Stimulated activated CD8-positive, alpha-beta memory T cell treated with anti-CD3 and anti-CD28 coated beads, Interleukin-7, amount 100 ng/mL, for 48 hours (primary cell): ENCODE results near the gene SDK1.

Experiments
- DNase-seq, 2 donors: peaks; one replicate each; pipeline ENCODE4 v3.0.0-alpha.2; 2020; ENCODE audit warnings: low read depth in 1 of 2; ENCODE audit errors: extremely low read depth in 1 of 2

Gene SDK1

DNA sequence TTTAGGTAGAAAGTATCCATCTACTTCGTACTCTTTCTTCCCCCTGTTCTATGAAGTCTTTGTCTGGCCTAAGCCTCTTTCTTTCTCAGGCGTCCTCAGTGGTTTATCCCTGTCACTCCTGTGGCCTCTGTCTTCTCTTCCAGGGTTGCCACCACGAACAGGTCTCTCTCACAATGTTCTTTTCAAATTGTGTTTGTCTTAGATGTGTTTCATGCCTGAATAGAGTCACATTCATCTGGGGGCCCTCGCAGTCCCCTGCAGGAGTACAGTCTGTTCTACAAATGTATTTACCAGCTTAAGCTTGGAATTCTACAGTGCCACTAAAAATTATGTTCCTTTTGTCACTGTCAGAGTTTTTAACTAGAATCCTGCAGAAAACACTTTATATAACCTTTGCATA lies 700.7 kb downstream of the SDK1 start:
- no peak for DNase-seq

DNA sequence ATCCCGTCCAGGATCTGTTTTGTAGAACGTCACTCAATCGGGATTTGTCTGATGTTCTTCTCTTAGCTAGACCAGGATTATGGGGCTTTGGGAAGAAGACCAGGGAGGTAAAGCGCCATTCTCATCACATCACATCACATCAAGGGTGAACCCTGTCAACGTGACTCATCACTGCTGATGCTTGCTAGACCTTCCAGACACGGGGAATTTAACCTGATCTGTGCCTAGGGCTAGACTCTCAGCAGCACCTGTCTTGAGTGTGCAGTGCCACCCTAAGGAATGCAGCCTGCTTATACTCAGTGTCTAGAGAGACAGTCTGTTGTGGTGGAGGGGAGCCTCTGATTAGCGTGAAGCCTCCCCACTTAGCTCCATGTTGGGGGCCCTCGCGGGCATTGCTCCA lies 702.5 kb downstream of the SDK1 start:
- DNase-seq, result no peak

DNA sequence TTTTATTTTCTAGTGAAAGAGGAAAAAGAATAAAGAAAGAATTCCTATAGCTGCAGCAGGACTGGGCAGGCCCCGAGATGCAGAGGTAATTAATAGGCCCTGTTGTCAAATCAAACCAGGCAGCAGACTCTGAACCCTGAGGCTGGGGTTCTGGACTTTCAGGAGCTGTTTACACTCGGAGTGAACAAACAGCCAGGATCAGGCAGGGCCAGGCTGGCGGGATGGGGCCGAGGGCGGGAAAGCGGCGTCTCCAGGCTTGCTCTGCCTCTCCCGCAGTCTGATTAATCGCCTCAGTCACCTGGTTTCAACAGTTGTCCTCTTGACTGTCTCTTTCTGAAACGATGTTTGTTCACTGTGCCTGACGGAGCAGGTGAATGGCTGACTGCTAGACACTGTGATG lies 705.6 kb downstream of the SDK1 start:
- no peak for DNase-seq

DNA sequence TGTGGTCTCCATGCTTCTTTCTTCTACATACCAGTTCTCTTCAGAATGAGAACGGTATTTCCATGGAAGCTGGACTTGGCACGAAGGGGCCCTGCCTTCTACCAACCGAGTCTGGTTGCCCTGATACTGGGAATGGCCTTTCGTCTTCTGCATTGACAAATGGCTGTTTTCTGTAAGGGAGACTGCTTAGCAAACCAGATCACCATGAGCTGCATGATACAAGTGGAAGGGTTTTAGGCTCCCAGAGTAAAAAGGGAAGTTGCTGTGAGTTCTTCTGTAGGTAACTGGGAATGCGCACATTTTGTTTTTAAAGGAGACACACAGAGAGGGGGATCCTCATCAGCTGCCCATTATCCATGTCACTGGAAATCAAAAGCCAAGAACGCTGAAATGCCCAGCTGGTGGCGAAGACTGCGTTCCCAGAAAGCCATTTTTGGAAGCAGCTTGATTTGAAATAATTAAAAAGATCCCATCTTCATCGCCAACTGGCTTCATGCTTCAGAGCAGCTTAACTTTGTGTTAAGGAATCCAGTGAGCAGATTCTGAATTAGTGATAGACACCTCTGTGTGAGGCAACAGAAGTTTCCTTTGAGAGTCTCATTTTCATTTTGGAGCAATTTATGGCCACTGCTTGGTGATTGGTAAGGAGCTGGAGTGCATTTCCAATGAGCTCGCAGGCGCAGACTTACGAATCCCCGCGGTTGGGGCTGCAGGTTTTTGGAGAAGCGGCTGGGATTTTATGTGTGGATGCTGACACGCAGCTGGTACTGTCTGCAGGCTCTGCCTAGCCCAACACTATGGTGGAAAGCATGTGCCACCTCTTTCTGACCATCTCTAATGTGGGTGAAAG lies 708.4 kb downstream of the SDK1 start:
- no peak for DNase-seq

DNA sequence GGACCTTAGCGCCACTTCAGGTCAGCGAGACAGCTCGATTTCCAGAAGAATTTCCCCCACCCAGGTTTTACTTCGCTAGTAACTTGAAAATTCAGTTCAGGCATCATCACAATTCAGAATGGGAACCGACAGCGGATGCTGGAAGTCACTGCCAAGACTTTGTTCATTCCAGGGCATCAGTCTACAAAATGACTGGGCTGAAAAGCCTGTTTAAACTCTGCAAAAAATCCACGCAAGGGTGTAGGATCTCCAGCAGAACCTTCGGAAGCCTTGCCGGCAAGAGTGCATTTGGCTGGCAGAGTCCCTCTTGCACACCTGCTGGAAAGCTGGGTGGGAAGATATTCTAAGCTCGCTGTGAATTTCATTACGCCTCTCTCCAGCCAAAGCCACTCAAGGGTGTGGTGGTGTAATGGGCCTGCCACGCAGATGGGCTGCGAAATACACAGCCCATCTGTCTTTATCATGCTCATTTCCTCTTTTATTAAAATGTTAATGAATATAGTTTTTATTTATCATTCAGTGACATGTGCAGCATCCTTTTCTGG lies 709.1 kb downstream of the SDK1 start:
- no peak for DNase-seq

DNA sequence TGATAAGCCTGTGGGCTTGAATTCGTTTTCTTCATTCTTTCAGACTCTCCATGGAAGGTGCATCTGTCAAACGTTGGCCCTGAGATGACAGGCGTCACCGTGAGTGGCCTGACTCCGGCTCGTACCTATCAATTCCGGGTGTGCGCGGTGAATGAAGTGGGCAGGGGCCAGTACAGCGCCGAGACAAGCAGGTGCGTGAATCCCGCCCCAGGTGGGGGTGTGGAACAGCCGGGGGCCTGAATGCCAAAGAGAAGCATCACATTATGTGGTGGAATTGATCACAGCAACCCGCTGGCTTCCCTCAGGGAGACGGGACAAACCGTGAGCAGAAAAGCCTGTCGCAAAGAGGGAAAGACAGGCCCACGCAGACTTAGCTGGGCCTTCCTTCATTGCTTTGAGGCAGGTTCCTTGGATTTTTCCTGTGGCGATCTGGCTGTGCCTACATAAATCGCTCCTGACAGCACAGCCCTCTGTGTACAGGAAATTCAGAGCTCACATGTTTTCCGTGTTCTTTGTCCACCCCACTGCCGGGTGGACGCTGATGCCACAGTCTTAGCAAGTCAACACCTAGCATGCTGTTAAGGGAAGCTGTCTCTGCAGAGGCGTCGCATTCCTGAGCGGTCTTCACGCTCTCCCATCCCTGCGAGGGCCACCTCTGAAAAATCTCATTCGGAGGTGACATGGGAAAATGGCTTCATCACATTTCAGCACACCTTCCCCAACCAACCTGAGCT lies 710.0 kb downstream of the SDK1 start:
- DNase-seq, result no peak

GRCh38 chr7:4013793-4014192 lies 712.7 kb downstream of the SDK1 start:
- DNase-seq, result no peak

GRCh38 chr7:4014346-4015050 lies 713.4 kb downstream of the SDK1 start:
- DNase-seq, result no peak

DNA sequence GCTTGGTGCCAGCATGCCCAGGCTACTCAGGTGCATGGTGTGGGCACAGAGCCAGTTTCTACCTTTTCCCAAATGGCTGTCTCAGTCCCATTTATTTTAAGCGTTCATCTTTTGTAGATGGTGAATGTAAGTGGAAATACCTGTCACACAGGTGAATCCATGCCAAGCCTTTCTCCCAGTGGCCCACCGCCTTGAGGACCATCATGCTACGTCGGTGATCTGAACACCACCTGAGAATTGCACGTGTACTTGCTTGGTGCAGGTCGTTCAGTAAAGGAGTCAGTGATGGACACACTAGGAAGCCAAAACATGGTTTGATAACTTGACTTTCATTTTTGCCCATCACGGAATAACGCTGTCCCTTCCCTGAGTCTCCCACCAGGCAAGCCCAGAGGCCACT lies 714.3 kb downstream of the SDK1 start:
- DNase-seq, result no peak

GRCh38 chr7:4015996-4016395 lies 714.9 kb downstream of the SDK1 start:
- no peak for DNase-seq

- no peak for DNase-seq
Observed at GRCh38 chr7:4017081-4017480, 716.0 kb downstream of the SDK1 start.

DNA sequence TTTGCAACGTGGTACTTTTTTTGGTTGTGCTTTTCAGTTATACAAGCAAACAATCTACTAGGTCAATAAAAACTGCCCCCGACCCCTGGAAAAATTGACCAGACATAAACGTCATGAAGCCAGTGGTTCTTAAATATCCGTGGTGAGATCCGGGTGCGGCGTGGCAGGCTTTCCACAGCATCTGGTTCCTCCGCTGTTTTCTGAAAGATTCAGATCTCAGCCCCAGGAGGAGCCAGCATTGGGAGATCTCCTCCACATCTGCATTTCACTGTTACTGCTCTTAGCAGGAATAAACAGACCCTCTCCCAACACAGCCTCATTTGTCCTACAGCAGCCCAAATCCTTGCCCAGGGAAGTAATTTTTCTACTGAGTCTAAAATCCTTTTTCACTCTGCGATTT lies 716.7 kb downstream of the SDK1 start:
- DNase-seq, result no peak

DNA sequence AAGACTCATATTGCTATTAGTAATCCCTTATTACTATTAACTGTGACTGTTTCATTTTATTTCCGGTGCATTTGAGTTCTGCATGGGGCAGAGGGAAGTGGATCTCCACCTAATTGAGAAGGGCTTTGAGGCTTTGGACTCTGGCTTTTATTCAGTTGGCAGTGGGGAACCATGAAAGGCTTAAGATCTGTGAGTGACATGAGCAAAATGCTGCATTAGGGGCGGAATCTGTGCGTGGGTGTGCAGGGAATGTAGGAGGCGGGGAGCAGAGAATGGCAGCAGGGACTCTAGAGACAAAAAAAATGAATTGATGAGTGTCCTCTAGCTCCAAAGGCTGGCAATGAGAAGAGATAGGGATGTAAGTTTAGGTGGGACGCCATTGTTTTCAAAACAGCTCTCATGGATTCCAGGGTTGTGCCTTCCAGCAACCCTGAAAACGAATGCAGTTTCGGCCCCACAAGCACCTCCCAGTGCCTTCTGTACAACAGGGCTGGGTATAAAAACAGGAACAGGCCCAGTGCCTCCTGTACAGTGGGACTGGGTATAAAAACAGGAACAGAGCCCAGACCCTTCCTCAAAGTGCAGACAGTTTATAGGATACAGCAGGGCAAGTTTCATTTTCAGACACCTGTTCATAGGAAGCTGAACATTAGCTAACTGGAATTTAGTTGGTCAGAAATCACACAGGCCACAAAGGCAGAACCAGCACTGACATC lies 717.7 kb downstream of the SDK1 start:
- no peak for DNase-seq

DNA sequence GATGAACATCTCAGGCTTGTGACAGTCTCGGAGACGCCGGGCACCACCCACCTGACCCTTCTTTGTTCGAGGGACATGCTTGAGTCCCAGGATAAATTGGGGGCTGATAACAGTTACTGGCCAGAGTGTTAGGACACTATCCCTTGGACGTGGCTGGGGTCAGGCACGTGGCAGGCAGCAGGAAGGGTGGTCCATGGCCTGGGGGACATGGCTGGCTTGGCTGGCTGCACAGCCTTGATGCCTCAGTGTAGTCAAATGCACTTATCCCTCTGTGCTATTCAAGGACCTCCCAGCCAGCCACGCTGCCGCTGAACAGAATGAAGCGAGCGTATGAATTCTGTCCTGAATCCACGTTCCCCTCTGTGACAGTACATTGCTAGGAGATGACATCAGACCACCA lies 719.0 kb downstream of the SDK1 start:
- DNase-seq, result no peak

GRCh38 chr7:4021413-4021812 lies 720.4 kb downstream of the SDK1 start:
- DNase-seq, result no peak

DNA sequence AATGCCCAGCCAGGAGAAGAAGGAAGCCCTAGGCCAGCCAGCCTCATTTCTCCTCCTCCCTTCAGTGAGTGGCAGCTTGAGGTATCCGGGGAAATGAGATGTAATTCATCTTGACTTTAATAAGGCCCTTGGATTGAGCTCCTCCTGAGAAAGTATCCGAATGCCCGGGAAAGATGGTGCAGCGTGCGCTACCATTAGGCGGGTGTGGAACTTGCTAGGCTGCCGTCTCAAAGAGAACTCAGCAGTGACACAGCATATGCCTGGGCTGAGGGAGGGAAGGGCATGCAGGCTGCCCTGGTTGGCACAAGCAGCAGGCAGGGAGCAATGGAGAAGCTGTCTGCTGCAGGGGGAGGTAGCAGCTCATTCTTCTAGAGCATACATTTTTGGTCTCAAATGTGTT lies 721.2 kb downstream of the SDK1 start:
- no peak for DNase-seq

- no peak for DNase-seq
Observed at GRCh38 chr7:4023502-4023901, 722.5 kb downstream of the SDK1 start.

DNA sequence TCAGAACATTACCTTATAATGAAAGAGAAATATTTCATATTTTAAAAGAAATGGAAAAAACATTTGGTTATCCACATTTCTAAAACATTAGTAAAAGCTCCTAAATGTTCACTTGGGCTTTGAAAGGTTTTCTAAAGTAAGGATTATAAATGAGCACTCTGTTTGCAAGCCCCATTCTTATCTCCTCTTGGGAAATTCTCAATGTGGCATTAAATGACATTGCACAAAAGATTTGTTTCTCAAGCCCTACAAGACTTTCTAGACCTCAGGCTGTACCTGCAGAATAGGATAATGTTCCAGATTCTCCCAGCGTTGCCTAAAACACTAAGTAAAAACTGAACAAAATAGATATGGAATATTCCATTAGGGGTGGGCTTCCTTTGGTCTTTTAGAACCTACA lies 723.1 kb downstream of the SDK1 start:
- no peak for DNase-seq

DNA sequence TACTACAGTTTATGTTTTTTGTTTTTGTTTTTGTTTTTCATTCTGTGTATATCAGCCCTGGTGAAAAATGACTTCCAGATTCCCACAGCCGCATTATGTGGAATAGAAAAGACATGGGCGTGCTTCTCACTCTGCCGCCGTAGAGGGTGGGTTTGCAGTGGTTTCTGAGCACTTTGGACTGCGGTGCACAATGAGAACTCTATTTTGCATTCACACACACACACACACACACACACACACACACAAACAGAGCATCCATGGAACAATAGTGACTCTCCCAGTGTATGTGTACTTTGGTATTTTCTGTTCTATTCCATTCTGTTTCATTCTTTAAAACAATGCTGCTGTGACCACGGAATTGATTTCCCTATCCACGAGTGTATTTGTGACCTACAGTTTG lies 723.8 kb downstream of the SDK1 start:
- DNase-seq, result no peak

DNA sequence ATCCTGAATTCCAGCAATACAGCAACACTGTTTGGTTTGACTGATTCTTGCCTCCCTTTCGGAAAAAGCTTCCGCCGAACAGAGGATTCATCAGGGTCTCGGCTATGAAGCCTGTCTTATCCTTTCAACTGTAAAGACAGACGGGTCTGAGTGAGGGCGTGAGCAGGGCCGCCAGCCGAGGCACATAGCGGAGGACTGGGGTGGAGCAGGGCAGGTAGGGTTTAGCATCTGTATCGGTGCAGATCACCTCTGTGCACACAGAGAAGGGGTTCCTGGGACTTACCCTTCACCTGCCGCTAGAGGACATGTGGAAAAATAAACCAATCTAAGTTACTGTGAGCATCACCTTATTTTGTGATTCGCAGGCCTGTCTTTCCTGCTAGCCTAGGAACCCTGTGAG lies 724.2 kb downstream of the SDK1 start:
- no peak for DNase-seq
